Measurements from ENCODE around the gene PPP3R1.

The PPP3R1 gene

GRCh38 chr2:68218343-68218901, 33.9 kb downstream of the PPP3R1 start:
- Histone ChIP-seq H3K4me2 (ENCODE audit: low read length) (peak overlapping the region; percentile 11; the same call in 1 of the 2 replicates), H3K79me2 (ENCODE audit: insufficient read depth, low read length) (peaks cover 100% of the 10 kb centered on the region), H4K20me1 (ENCODE audit: insufficient read depth, low read length) (0 out of 2 replicates have a peak, but pooled peaks cover 3% of the 10 kb centered on the region), H3F3A (ENCODE audit: insufficient read depth, low read length) (no peaks in the 10 kb centered on the region), H3K4me3 (ENCODE audit: low read depth, low read length, poor library complexity, severe bottlenecking) (no peak overlapping the region), H3K9me2 (ENCODE audit: low read depth, low read length) (no peaks in the 10 kb centered on the region), H3K9ac (ENCODE audit: low read length) (no peak overlapping the region), H2AFZ (ENCODE audit: low read length) (no peak overlapping the region), H3K27ac (ENCODE audit: low read depth, low read length, poor library complexity, severe bottlenecking) (no peak overlapping the region), H3K27me3 (ENCODE audit: insufficient read depth, low read length) (no peaks in the 10 kb centered on the region), H3K4me1 (ENCODE audit: insufficient read depth, low read length, severe bottlenecking) (peaks cover 50% of the 10 kb centered on the region), H3K36me3 (ENCODE audit: insufficient read depth, low read length) (peaks cover 51% of the 10 kb centered on the region), H3K9me3 (ENCODE audit: low read length) (0 out of 2 replicates have a peak, but pooled peaks cover 6% of the 10 kb centered on the region)
- TF ChIP-seq, protein P1, sequence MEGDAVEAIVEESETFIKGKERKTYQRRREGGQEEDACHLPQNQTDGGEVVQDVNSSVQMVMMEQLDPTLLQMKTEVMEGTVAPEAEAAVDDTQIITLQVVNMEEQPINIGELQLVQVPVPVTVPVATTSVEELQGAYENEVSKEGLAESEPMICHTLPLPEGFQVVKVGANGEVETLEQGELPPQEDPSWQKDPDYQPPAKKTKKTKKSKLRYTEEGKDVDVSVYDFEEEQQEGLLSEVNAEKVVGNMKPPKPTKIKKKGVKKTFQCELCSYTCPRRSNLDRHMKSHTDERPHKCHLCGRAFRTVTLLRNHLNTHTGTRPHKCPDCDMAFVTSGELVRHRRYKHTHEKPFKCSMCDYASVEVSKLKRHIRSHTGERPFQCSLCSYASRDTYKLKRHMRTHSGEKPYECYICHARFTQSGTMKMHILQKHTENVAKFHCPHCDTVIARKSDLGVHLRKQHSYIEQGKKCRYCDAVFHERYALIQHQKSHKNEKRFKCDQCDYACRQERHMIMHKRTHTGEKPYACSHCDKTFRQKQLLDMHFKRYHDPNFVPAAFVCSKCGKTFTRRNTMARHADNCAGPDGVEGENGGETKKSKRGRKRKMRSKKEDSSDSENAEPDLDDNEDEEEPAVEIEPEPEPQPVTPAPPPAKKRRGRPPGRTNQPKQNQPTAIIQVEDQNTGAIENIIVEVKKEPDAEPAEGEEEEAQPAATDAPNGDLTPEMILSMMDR (IDR thresholded peaks at IDR 0.05; ENCODE audit: low read length) = no peak
- no peak for TF ChIP-seq EZH2 (IDR thresholded peaks at IDR 0.05; ENCODE audit: borderline replicate concordance, low read length)

DNA sequence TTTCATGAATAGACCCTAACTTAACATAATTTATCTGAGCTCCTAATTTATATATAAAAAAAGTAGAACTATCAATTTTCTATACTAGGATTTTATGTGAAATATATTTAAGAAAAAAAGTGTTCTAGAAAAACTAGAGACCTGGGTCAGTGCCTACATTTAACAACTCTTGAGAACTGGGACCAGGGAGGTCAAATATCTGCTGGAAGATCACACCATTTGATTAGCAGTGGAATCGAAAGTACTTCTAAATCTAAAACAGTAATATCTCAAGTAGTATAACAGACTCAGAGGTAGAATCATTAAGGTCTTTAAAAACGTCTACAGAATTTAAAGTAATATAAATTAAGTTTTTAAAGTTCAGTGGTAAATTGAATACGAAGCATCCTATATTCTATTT, 34.6 kb downstream of the PPP3R1 start:
- no peaks in the 10 kb centered on the region for H3F3A ChIP-seq (ENCODE audit: insufficient read depth, low read length)
- TF ChIP-seq, protein P1 (IDR thresholded peaks at IDR 0.05; ENCODE audit: low read length) = no peak
- TF ChIP-seq EZH2 (IDR thresholded peaks at IDR 0.05; ENCODE audit: borderline replicate concordance, low read length) = no peak
- H2AFZ ChIP-seq (ENCODE audit: low read length) = no peak overlapping the region
- 0 out of 2 replicates have a peak, but pooled peaks cover 3% of the 10 kb centered on the region for H4K20me1 ChIP-seq (ENCODE audit: insufficient read depth, low read length)
- H3K4me3 ChIP-seq (ENCODE audit: low read depth, low read length, poor library complexity, severe bottlenecking) = no peak overlapping the region
- no peak overlapping the region for H3K27ac ChIP-seq (ENCODE audit: low read depth, low read length, poor library complexity, severe bottlenecking)
- 0 out of 2 replicates have a peak overlapping the region, but pooled peaks have one; percentile 11 for H3K4me2 ChIP-seq (ENCODE audit: low read length)
- 0 out of 2 replicates have a peak, but pooled peaks cover 6% of the 10 kb centered on the region for H3K9me3 ChIP-seq (ENCODE audit: low read length)
- H3K9ac ChIP-seq (ENCODE audit: low read length) = no peak overlapping the region
- H3K4me1 ChIP-seq (ENCODE audit: insufficient read depth, low read length, severe bottlenecking) = peaks cover 50% of the 10 kb centered on the region
- peaks cover 100% of the 10 kb centered on the region for H3K79me2 ChIP-seq (ENCODE audit: insufficient read depth, low read length)
- H3K36me3 ChIP-seq (ENCODE audit: insufficient read depth, low read length) = peaks cover 58% of the 10 kb centered on the region
- no peaks in the 10 kb centered on the region for H3K27me3 ChIP-seq (ENCODE audit: insufficient read depth, low read length)
- no peaks in the 10 kb centered on the region for H3K9me2 ChIP-seq (ENCODE audit: low read depth, low read length)

- no peak overlapping the region for H3K27ac ChIP-seq (ENCODE audit: low read depth, low read length, poor library complexity, severe bottlenecking)
- TF ChIP-seq EZH2 (IDR thresholded peaks at IDR 0.05; ENCODE audit: borderline replicate concordance, low read length) = no peak
- TF ChIP-seq, protein P1 (IDR thresholded peaks at IDR 0.05; ENCODE audit: low read length) = no peak
- H3K9me2 ChIP-seq (ENCODE audit: low read depth, low read length) = no peaks in the 10 kb centered on the region
- H4K20me1 ChIP-seq (ENCODE audit: insufficient read depth, low read length) = 0 out of 2 replicates have a peak, but pooled peaks cover 3% of the 10 kb centered on the region
- peaks cover 50% of the 10 kb centered on the region for H3K4me1 ChIP-seq (ENCODE audit: insufficient read depth, low read length, severe bottlenecking)
- H3F3A ChIP-seq (ENCODE audit: insufficient read depth, low read length) = no peaks in the 10 kb centered on the region
- H3K4me3 ChIP-seq (ENCODE audit: low read depth, low read length, poor library complexity, severe bottlenecking) = no peak overlapping the region
- no peak overlapping the region for H3K4me2 ChIP-seq (ENCODE audit: low read length)
- H3K36me3 ChIP-seq (ENCODE audit: insufficient read depth, low read length) = peaks cover 61% of the 10 kb centered on the region
- no peak overlapping the region for H2AFZ ChIP-seq (ENCODE audit: low read length)
- 0 out of 2 replicates have a peak, but pooled peaks cover 6% of the 10 kb centered on the region for H3K9me3 ChIP-seq (ENCODE audit: low read length)
- no peaks in the 10 kb centered on the region for H3K27me3 ChIP-seq (ENCODE audit: insufficient read depth, low read length)
- H3K9ac ChIP-seq (ENCODE audit: low read length) = no peak overlapping the region
- peaks cover 100% of the 10 kb centered on the region for H3K79me2 ChIP-seq (ENCODE audit: insufficient read depth, low read length)
Measured at GRCh38 chr2:68216454-68217310, 35.6 kb downstream of the PPP3R1 start.

Data from OCI-LY1 (cell line).